Stimulated activated CD4-positive, alpha-beta T cell treated with anti-CD3 and anti-CD28 coated beads, TNF-alpha, amount 100 ng/mL, for 48 hours (primary cell): ENCODE measurements around the gene PCDHB13.
"Not testable (repeated sequence)": the region's sequence is repeated elsewhere in the genome, so short reads cannot be mapped to it uniquely, and the experiment has no call there.

Experiments used
- DNase-seq, 3 donors: peaks; one replicate each; pipeline ENCODE4 v3.0.0-alpha.2; 2020; ENCODE audit warnings: low read depth in 3 of 3

The PCDHB13 gene

DNA sequence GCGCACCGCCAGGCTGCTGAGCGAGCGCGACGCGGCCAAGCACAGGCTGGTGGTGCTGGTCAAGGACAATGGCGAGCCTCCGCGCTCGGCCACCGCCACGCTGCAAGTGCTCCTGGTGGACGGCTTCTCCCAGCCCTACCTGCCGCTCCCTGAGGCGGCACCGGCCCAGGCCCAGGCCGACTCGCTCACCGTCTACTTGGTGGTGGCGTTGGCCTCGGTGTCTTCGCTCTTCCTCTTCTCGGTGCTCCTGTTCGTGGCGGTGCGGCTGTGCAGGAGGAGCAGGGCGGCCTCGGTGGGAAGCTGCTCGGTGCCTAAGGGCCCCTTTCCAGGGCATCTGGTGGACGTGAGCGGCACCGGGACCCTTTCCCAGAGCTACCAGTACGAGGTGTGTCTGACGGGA lies 12.1 kb upstream of the PCDHB13 start:
- DNase-seq = not testable (repeated sequence)

DNA sequence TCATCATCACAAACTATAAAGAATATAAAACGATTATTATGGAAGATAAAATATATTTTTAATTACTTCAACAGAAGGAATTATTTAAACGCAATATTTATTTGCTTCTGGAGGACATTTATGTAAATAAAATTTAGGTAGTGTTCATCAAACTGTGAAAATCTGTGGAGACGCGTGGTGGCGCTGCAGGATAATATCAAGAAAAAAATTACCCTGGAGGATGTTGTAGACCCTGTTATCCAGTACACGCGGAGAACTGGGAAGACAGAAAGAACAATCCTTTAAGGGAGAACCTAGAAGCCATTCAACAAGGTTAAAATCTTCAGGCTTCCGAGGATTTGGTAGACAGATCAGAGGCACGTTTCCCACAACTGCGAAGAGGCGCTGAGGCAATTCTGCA lies 5.2 kb upstream of the PCDHB13 start, which contains the start of gene PCDHB12:
Gene PCDHB12 (plus strand): TSS at position 242 of the 400 bp plus-strand sequence. CDS start 189 bp downstream, outside the sequence.
- DNase-seq = no peak

DNA sequence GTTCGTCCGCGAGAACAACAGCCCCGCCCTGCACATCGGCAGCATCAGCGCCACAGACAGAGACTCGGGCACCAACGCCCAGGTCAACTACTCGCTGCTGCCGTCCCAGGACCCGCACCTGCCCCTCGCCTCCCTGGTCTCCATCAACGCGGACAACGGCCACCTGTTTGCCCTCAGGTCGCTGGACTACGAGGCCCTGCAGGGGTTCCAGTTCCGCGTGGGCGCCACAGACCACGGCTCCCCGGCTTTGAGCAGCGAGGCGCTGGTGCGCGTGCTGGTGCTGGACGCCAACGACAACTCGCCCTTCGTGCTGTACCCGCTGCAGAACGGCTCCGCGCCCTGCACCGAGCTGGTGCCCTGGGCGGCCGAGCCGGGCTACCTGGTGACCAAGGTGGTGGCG lies 3.4 kb upstream of the PCDHB13 start:
- DNase-seq = not testable (repeated sequence)

DNA sequence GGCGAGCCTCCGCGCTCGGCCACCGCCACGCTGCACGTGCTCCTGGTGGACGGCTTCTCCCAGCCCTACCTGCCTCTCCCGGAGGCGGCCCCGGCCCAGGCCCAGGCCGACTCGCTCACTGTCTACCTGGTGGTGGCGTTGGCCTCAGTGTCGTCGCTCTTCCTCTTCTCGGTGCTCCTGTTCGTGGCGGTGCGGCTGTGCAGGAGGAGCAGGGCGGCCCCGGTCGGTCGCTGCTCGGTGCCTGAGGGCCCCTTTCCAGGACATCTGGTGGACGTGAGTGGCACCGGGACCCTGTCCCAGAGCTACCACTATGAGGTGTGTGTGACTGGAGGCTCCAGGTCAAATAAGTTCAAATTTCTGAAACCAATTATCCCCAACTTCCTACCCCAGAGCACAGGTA lies 2.9 kb upstream of the PCDHB13 start:
- DNase-seq = not testable (repeated sequence)

DNA sequence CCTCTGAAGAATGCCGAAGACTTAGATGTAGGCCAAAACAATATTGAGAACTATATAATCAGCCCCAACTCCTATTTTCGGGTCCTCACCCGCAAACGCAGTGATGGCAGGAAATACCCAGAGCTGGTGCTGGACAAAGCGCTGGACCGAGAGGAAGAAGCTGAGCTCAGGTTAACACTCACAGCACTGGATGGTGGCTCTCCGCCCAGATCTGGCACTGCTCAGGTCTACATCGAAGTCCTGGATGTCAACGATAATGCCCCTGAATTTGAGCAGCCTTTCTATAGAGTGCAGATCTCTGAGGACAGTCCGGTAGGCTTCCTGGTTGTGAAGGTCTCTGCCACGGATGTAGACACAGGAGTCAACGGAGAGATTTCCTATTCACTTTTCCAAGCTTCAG lies 864 bp downstream of the PCDHB13 start:
- DNase-seq = not testable (repeated sequence)

DNA sequence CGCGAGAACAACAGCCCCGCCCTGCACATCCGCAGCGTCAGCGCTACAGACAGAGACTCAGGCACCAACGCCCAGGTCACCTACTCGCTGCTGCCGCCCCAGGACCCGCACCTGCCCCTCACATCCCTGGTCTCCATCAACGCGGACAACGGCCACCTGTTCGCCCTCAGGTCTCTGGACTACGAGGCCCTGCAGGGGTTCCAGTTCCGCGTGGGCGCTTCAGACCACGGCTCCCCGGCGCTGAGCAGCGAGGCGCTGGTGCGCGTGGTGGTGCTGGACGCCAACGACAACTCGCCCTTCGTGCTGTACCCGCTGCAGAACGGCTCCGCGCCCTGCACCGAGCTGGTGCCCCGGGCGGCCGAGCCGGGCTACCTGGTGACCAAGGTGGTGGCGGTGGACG lies 1.8 kb downstream of the PCDHB13 start:
- not testable (repeated sequence) for DNase-seq

DNA sequence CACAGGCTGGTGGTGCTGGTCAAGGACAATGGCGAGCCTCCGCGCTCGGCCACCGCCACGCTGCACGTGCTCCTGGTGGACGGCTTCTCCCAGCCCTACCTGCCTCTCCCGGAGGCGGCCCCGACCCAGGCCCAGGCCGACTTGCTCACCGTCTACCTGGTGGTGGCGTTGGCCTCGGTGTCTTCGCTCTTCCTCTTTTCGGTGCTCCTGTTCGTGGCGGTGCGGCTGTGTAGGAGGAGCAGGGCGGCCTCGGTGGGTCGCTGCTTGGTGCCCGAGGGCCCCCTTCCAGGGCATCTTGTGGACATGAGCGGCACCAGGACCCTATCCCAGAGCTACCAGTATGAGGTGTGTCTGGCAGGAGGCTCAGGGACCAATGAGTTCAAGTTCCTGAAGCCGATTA lies 2.3 kb downstream of the PCDHB13 start:
- DNase-seq = not testable (repeated sequence)

DNA sequence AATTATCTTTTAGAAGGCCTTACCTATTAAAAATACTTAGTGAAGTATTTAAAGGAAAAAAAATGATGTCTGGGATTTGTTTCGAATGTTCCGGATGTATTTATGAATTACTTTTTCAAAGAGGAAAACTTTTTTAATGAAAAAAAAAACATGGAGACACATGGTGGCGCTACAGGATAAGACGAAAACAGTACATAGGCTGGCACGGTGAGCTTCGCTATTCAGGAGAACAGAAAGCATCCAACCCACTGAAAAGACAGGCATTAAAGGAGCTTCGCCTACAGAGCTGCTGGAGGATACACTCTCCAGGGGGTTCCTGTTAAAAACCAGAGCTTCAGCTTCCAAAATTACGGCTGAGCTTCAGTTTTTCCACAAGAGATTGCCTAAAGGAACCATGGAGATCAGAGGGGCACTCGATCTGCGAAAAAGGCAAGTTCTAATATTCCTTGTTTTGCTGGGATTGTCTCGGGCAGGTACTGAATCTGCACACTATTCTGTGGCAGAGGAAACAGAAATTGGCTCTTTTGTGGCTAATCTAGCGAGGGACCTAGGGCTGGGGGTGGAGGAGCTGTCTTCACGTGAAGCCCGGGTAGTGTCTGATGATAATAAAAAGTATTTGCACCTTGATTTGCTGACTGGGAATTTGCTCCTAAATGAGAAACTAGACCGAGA lies 9.5 kb downstream of the PCDHB13 start, which contains the start of gene PCDHB14:
Gene PCDHB14 (plus strand): TSS at position 232 of the 672 bp plus-strand sequence. CDS start 163 bp downstream, at position 395.
- no peak for DNase-seq

DNA sequence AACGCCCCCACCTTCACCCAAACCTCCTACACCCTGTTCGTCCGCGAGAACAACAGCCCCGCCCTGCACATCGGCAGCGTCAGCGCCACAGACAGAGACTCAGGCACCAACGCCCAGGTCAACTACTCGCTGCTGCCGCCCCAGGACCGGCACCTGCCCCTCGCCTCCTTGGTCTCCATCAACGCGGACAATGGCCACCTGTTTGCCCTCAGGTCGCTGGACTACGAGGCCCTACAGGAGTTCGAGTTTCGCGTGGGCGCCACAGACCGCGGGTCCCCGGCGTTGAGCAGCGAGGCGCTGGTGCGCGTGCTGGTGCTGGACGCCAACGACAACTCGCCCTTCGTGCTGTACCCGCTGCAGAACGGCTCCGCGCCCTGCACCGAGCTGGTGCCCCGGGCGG lies 11.1 kb downstream of the PCDHB13 start:
- DNase-seq = not testable (repeated sequence)

DNA sequence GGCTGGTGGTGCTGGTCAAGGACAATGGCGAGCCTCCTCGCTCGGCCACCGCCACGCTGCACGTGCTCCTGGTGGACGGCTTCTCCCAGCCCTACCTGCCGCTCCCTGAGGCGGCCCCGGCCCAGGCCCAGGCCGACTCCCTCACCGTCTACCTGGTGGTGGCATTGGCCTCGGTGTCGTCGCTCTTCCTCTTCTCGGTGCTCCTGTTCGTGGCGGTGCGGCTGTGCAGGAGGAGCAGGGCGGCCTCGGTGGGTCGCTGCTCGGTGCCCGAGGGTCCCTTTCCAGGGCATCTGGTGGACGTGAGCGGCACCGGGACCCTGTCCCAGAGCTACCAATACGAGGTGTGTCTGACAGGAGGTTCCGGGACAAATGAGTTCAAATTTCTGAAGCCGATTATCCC lies 11.7 kb downstream of the PCDHB13 start:
- not testable (repeated sequence) for DNase-seq

DNA sequence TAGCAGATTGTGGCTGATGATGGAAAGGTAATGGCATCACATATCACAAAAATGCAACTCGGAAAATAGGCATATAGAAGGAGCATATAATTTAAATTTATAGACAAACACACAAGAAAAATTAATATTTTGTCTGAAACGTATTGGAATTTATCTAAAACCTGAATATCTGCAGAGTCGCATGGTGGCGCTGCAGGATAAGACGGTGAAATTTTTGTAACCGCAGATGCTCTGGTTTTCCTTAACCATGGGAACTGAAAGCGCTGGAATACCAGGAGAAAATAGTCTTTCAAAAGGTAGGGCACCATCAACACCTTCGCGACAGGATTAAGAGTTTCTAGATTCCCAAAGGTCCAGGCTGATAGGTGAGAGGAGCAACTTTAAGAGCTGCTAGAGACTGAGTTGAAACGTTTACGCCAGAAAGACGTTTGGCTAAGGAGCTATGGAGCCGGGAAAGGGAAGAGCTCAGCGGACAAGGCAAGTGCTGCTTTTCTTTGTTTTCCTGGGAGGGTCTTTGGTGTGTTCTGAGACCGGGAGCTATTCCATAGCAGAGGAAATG lies 20.5 kb downstream of the PCDHB13 start:
- no peak for DNase-seq

DNA sequence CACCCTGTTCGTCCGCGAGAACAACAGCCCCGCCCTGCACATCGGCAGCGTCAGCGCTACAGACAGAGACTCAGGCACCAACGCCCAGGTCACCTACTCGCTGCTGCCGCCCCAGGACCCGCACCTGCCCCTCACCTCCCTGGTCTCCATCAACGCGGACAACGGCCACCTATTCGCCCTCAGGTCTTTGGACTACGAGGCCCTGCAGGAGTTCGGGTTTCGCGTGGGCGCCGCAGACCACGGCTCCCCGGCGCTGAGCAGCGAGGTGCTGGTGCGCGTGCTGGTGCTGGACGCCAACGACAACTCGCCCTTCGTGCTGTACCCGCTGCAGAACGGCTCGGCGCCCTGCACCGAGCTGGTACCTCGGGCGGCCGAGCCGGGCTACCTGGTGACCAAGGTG lies 22.2 kb downstream of the PCDHB13 start:
- not testable (repeated sequence) for DNase-seq

DNA sequence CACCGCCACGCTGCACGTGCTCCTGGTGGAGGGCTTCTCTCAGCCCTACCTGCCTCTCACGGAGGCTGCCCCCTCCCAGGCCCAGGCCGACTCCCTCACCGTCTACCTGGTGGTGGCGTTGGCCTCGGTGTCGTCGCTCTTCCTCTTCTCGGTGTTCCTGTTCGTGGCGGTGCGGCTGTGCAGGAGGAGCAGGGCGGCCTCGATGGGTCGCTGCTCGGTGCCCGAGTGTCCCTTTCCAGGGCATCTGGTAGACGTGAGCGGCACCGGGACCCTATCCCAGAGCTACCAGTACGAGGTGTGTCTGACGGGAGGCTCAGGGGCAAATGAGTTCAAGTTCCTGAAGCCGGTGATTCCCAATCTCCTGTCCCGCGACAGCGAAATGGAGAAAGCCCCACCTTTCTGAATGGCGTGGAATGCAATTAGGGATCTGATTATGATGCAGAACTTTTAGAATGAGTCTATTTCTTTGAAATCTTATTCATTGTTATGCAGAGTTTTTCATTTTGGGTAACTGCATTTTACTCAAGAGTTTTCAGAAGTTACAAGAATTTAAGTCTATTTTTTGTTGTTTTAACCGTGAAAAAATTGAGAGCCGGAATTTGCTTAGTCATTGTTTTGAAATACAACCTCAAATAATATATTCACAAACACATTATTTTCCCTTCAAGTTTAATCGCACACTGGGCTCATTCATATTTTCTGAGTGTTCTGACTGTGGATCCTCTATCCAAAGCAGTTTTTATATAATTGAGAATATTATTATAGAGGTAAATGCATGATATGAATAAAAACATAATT lies 23.0 kb downstream of the PCDHB13 start:
- DNase-seq = no peak

DNA sequence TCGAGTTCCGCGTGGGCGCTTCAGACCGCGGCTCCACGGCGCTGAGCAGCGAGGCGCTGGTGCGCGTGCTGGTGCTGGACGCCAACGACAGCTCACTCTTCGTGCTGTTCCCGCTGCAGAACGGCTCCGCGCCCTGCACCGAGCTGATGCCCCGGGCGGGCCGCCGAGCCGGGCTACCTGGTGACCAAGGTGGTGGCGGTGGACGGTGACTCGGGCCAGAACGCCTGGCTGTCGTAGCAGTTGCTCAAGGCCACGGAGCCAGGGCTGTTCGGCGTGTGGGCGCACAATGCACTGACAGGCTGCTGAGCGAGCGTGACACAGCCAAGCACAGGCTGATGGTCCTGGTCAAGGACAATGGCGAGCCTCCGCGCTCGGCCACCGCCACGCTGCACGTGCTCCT lies 27.8 kb downstream of the PCDHB13 start:
- no peak for DNase-seq

DNA sequence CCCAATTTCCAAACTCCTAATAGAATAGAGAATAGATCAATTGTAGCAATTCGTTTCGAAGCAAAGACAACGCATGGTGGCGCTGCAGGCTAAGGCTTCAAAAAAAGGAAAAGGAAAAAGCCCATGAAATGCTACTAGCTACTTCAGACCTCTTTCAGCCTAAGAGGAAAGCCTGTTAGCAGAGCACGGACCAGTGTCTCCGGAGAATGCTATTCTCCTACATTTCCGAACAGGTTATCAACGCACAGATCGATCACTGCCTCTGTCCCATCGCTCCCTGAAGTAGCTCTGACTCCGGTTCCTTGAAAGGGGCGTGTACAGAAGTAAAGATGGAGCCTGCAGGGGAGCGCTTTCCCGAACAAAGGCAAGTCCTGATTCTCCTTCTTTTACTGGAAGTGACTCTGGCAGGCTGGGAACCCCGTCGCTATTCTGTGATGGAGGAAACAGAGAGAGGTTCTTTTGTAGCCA lies 31.6 kb downstream of the PCDHB13 start, which contains the start of gene PCDHB15:
Gene PCDHB15 (plus strand): TSS at position 146 of the 468 bp plus-strand sequence. CDS start 184 bp downstream, at position 330.
- no peak for DNase-seq

DNA sequence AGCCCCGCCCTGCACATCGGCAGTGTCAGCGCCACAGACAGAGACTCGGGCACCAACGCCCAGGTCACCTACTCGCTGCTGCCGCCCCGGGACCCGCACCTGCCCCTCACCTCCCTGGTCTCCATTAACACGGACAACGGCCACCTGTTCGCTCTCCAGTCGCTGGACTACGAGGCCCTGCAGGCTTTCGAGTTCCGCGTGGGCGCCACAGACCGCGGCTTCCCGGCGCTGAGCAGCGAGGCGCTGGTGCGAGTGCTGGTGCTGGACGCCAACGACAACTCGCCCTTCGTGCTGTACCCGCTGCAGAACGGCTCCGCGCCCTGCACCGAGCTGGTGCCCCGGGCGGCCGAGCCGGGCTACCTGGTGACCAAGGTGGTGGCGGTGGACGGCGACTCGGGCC lies 33.3 kb downstream of the PCDHB13 start:
- DNase-seq = not testable (repeated sequence)

DNA sequence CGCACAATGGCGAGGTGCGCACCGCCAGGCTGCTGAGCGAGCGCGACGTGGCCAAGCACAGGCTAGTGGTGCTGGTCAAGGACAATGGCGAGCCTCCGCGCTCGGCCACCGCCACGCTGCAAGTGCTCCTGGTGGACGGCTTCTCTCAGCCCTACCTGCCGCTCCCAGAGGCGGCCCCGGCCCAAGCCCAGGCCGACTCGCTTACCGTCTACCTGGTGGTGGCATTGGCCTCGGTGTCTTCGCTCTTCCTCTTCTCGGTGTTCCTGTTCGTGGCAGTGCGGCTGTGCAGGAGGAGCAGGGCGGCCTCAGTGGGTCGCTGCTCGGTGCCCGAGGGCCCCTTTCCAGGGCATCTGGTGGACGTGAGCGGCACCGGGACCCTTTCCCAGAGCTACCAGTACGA lies 33.7 kb downstream of the PCDHB13 start:
- DNase-seq = not testable (repeated sequence)

DNA sequence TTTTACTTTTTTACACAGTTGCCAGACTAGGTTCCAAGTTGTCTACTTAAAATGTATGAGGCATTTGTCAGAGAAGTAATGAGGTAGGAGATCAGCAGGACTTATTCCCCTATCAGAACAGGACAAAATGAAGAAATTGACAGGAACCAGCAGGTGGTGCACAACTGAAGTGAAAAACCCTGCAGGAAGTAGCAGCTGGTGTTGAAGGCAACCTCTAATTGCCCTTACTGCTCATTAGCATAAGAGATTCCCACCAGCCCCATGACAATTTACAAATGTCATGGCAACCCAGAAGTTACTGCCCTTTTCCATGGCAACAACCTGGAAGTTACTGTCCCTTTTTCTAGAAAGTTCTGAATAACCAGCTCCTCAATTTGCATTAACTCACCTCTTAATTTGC lies 36.9 kb downstream of the PCDHB13 start:
- no peak for DNase-seq

DNA sequence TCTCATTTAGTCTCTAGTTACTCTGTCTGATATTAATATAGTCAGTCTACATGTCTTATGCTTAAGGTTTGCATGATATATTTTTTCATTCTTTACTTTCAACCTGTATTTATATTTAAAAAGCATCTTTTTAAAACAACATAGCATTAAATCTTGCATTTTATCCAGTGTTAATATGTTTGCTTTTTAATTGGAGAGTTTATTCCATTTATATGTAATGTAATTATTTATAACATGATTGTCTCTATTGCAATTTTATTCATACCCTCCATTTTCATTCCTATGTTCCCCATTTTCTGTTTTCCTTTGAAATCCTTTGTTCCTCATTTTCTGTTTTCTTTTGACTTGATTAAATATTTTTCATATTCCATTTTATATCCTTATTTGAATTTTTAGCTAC lies 44.7 kb downstream of the PCDHB13 start:
- DNase-seq = no peak

DNA sequence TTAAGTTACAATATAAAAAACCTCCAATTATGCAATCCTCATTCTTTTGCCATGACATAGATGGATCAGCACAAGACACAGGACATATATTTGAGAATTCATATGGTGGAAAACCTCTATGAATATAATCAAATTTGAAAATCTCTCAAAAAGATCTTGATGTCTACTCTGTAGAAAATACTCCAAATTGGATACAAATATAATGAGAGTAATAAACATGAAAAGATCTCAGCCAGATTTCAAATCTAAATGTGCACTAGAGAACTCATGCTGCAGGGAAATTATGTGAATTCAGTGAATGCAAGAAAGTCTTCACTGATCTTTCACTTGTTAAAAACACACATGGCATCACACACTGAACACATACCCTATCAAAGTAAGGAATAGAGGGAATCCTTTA lies 45.2 kb downstream of the PCDHB13 start:
- no peak for DNase-seq

DNA sequence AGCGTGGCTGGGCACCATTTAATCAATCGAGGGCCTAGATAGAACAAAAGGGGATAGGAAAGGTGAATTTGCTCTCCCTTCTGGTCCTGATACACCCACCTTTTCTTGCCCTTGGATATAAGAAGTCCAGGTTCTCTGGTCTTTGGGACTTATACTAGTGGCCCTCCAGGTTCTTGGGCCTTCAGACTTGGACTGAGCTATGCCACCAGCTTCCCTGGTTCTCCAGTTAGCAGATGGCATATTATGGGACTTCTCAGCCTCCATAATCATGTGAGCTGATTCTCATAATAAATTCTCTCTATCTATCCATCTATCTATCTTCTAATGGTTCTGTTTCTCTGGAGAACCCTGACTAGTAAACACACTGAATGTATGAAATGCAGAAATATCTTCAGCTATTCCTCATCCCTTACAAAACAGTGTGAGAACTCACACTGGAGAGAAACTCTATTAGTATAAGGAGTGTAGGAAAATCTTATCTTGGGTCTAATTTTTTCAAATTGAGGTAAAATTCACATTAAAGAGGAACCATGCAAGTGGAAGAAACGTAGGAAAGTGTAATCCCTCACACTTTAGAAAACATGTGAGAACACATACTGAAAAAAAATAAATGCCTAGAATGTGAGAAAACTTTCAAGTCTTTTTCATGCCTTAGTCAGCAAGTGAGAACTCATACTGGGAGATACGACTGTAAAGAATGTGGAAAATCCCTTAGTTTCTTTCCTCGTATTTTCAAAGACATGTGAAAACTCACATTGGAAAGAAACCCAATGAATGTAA lies 46.9 kb downstream of the PCDHB13 start:
- DNase-seq = no peak

DNA sequence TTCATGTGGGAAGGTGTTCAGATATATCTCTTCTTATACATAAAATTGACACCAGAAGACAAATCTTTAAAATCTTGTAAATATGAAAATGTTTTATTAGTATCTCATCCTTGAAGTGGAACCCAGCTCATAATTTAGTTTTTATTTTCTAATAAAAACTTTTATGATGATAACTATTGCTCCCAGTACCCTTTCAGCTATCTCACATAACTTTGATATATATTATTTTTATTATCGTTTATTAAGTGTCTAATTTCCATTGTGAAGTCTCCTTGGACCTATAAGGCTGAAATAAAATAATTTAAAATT lies 47.5 kb downstream of the PCDHB13 start:
- no peak for DNase-seq
